ENCODE measurements around the gene DOCK1.
"Not testable (repeated sequence)": the region's sequence is repeated elsewhere in the genome, so short reads cannot be mapped to it uniquely, and the experiment has no call there.

DOCK1 gene

GRCh38 chr10:126904516-126904817 is 761 bp upstream of the DOCK1 start:
- no peak for DNase-seq

GRCh38 chr10:126905776-126906703 is 812 bp downstream of the DOCK1 start:
- no peak for DNase-seq

GRCh38 chr10:126906704-126907422 is 1.6 kb downstream of the DOCK1 start:
- DNase-seq = no peak

GRCh38 chr10:126907423-126907970 is 2.3 kb downstream of the DOCK1 start:
- DNase-seq = no peak

- DNase-seq = no peak
These were observed 3.0 kb downstream of the DOCK1 start for GRCh38 chr10:126908225-126908624.

GRCh38 chr10:126908729-126909128 is 3.5 kb downstream of the DOCK1 start:
- no peak for DNase-seq

GRCh38 chr10:126909147-126909546 is 3.9 kb downstream of the DOCK1 start:
- no peak for DNase-seq

GRCh38 chr10:126910196-126910595 is 5.0 kb downstream of the DOCK1 start:
- DNase-seq = no peak

- no peak for DNase-seq
These were observed 5.6 kb downstream of the DOCK1 start for GRCh38 chr10:126910798-126911197.

GRCh38 chr10:126911301-126911700 is 6.1 kb downstream of the DOCK1 start:
- no peak for DNase-seq

GRCh38 chr10:126913316-126913715 is 8.1 kb downstream of the DOCK1 start:
- DNase-seq = no peak

- no peak for DNase-seq
These were observed 9.3 kb downstream of the DOCK1 start for GRCh38 chr10:126914561-126914960.

GRCh38 chr10:126916952-126917351 is 11.7 kb downstream of the DOCK1 start:
- not testable (repeated sequence) for DNase-seq

GRCh38 chr10:126917375-126917774 is 12.1 kb downstream of the DOCK1 start:
- no peak for DNase-seq

GRCh38 chr10:126917975-126918908 is 13.0 kb downstream of the DOCK1 start:
- DNase-seq = no peak

GRCh38 chr10:126919426-126919825 is 14.2 kb downstream of the DOCK1 start:
- DNase-seq = no peak

GRCh38 chr10:126921162-126921561 is 15.9 kb downstream of the DOCK1 start:
- DNase-seq = no peak

- DNase-seq = no peak
These were observed 16.8 kb downstream of the DOCK1 start for GRCh38 chr10:126921974-126922525.

GRCh38 chr10:126924180-126924914 is 19.1 kb downstream of the DOCK1 start:
- DNase-seq = no peak

- no peak for DNase-seq
These were observed 19.7 kb downstream of the DOCK1 start for GRCh38 chr10:126924915-126925300.

- DNase-seq = no peak
These were observed 21.3 kb downstream of the DOCK1 start for GRCh38 chr10:126926568-126926967.

- no peak for DNase-seq
These were observed 22.6 kb downstream of the DOCK1 start for GRCh38 chr10:126927799-126928198.

Data from NCI-H1105 treated with DMSO at 0.1 percent for 48 hours (cell line).